SHP77 (cell line): Measurements from ENCODE around the gene INO80.

ENCODE experiments used
- DNase-seq, 2 experiments: peaks; one replicate each; lab custom pipeline; 2025; lab: John Stamatoyannopoulos, UW

The INO80 gene

GRCh38 chr15:41047474-41047873 lies 68.6 kb downstream of the INO80 start:
- no peak for DNase-seq

GRCh38 chr15:41043276-41043951 lies 72.7 kb downstream of the INO80 start:
- DNase-seq, result no peak

GRCh38 chr15:41042851-41043250 lies 73.2 kb downstream of the INO80 start:
- DNase-seq, result no peak

- DNase-seq, result no peak
Measured at GRCh38 chr15:41039121-41039520, 77.0 kb downstream of the INO80 start.

- DNase-seq, result no peak
Measured at GRCh38 chr15:41032079-41032328, 84.1 kb downstream of the INO80 start.

GRCh38 chr15:41031232-41032078 lies 84.6 kb downstream of the INO80 start:
- no peak for DNase-seq

GRCh38 chr15:41028853-41029252 lies 87.2 kb downstream of the INO80 start:
- DNase-seq, result no peak

GRCh38 chr15:41025393-41025792 lies 90.7 kb downstream of the INO80 start:
- DNase-seq, result no peak

GRCh38 chr15:41024885-41025284 lies 91.2 kb downstream of the INO80 start:
- no peak for DNase-seq

- DNase-seq, result no peak
Measured at GRCh38 chr15:41024131-41024530, 91.9 kb downstream of the INO80 start.

- peak; percentile 7 to 23 for DNase-seq
Measured at GRCh38 chr15:41022487-41023090, 93.5 kb downstream of the INO80 start.

GRCh38 chr15:41020829-41021228 lies 95.3 kb downstream of the INO80 start:
- no peak for DNase-seq

GRCh38 chr15:41020311-41020710 lies 95.8 kb downstream of the INO80 start:
- no peak for DNase-seq

GRCh38 chr15:41019174-41019573 lies 96.9 kb downstream of the INO80 start:
- no peak for DNase-seq

- no peak for DNase-seq
Measured at GRCh38 chr15:41018534-41018933, 97.5 kb downstream of the INO80 start.

GRCh38 chr15:41017066-41017735 lies 98.9 kb downstream of the INO80 start:
- DNase-seq, result no peak

- DNase-seq, result no peak
Measured at GRCh38 chr15:41013691-41014414, 102.2 kb downstream of the INO80 start.

- DNase-seq, result no peak
Measured at GRCh38 chr15:41011055-41011815, 104.8 kb downstream of the INO80 start.

- DNase-seq, result no peak
Measured at GRCh38 chr15:41010345-41010744, 105.7 kb downstream of the INO80 start.

- DNase-seq, result no peak
Measured at GRCh38 chr15:41006479-41006878, 109.6 kb downstream of the INO80 start.

GRCh38 chr15:41004490-41004889 lies 111.6 kb downstream of the INO80 start:
- DNase-seq, result no peak
